Measurements from ENCODE around the gene PDCD11. TPM values are rescaled to one million over a fixed set of nuclear protein-coding genes. Genes with fewer than 3 reads are reported as not detected.

PDCD11 gene
- total and polyA plus RNA-seq, 2 experiments from 2014 or later, result 14.8 to 15.5 TPM

- no peak for DNase-seq (ENCODE audit: low spot score)
Measured at GRCh38 chr10:103367379-103367781, 29.0 kb upstream of the PDCD11 start.

DNA sequence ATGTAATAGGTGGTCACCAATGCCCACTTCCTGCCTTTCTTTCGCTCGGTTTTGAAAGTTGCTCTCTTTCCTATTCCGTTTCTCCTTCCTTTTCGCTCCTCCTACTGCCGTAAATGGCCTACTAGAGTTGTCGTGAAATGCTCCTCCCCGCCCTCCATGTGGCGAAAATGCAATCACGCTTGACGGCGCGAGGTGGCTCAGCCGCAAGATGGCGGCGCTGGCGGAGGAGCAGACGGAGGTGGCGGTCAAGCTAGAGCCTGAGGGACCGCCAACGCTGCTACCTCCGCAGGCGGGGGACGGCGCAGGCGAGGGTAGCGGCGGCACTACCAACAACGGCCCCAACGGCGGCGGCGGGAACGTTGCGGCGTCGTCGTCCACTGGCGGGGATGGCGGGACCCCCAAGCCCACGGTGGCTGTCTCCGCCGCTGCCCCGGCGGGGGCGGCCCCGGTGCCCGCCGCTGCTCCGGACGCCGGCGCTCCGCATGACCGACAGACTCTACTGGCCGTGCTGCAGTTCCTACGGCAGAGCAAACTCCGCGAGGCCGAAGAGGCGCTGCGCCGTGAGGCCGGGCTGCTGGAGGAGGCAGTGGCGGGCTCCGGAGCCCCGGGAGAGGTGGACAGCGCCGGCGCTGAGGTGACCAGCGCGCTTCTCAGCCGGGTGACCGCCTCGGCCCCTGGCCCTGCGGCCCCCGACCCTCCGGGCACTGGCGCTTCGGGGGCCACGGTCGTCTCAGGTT lies 28.5 kb upstream of the PDCD11 start, which contains the start of gene TAF5:
TAF5 (plus strand) TSS at position 195 of the 737 bp plus-strand sequence; CDS start at position 209, 14 bp downstream.
- no peaks in the 10 kb centered on the region for H3K9me2 ChIP-seq (replicated peaks; ENCODE audit: insufficient read depth)
- H3K4me1 ChIP-seq (ENCODE audit: insufficient read depth), result peaks cover 6% of the 10 kb centered on the region
- peaks cover 31% of the 10 kb centered on the region for H3K79me2 ChIP-seq
- TF ChIP-seq EZH2phosphoT487 (IDR thresholded peaks at IDR 0.05; ENCODE audit: low read depth, severe bottlenecking, unreplicated experiment) (no peak), EZH2 (IDR thresholded peaks at IDR 0.05; ENCODE audit: borderline replicate concordance) (no peak)
- TF ChIP-seq, protein P1, sequence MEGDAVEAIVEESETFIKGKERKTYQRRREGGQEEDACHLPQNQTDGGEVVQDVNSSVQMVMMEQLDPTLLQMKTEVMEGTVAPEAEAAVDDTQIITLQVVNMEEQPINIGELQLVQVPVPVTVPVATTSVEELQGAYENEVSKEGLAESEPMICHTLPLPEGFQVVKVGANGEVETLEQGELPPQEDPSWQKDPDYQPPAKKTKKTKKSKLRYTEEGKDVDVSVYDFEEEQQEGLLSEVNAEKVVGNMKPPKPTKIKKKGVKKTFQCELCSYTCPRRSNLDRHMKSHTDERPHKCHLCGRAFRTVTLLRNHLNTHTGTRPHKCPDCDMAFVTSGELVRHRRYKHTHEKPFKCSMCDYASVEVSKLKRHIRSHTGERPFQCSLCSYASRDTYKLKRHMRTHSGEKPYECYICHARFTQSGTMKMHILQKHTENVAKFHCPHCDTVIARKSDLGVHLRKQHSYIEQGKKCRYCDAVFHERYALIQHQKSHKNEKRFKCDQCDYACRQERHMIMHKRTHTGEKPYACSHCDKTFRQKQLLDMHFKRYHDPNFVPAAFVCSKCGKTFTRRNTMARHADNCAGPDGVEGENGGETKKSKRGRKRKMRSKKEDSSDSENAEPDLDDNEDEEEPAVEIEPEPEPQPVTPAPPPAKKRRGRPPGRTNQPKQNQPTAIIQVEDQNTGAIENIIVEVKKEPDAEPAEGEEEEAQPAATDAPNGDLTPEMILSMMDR (IDR thresholded peaks at IDR 0.05; ENCODE audit: poor library complexity), result no peak
- H3K27ac ChIP-seq, result peak within 1 kb of the TSS; percentile 76
- no peaks in the 10 kb centered on the region for H4K20me1 ChIP-seq (ENCODE audit: insufficient read depth, poor library complexity, severe bottlenecking)
- WGBS (ENCODE audit: low lambda C conversion rate, missing lambda C conversion rate), result 2% methylated on average over 76 of the region's 81 CpGs
- no peaks in the 10 kb centered on the region for H3K27me3 ChIP-seq
- peak within 1 kb of the TSS; percentile 89 for H2AFZ ChIP-seq
- peak within 1 kb of the TSS; percentile 45 for H3K4me3 ChIP-seq
- no peaks in the 10 kb centered on the region for H3K9me3 ChIP-seq (ENCODE audit: low read depth)
- H3K4me2 ChIP-seq, result peak within 1 kb of the TSS; percentile 91
- peak; percentile 95 for DNase-seq (ENCODE audit: low spot score)
- no peaks in the 10 kb centered on the region for H3K36me3 ChIP-seq (replicated peaks; ENCODE audit: insufficient read depth, low read depth)

More at GRCh38 chr10:103367379-103367781, 29.0 kb upstream of the PDCD11 start:
- H3K36me3 ChIP-seq (replicated peaks; ENCODE audit: insufficient read depth, low read depth), result no peaks in the 10 kb centered on the region
- TF ChIP-seq, protein P1 (IDR thresholded peaks at IDR 0.05; ENCODE audit: poor library complexity), result no peak
- TF ChIP-seq EZH2phosphoT487 (IDR thresholded peaks at IDR 0.05; ENCODE audit: low read depth, severe bottlenecking, unreplicated experiment) (no peak), EZH2 (IDR thresholded peaks at IDR 0.05; ENCODE audit: borderline replicate concordance) (no peak)
- no peaks in the 10 kb centered on the region for H4K20me1 ChIP-seq (ENCODE audit: insufficient read depth, poor library complexity, severe bottlenecking)
- peak overlapping the region; percentile 89 for H2AFZ ChIP-seq
- H3K4me3 ChIP-seq, result peak overlapping the region; percentile 25
- peak overlapping the region; percentile 76 for H3K4me2 ChIP-seq
- H3K9me2 ChIP-seq (replicated peaks; ENCODE audit: insufficient read depth), result no peaks in the 10 kb centered on the region
- peaks cover 31% of the 10 kb centered on the region for H3K79me2 ChIP-seq
- peak overlapping the region; percentile 76 for H3K27ac ChIP-seq
- H3K4me1 ChIP-seq (ENCODE audit: insufficient read depth), result peaks cover 6% of the 10 kb centered on the region
- 72% methylated on average over 10 of the region's 10 CpGs for WGBS (ENCODE audit: low lambda C conversion rate, missing lambda C conversion rate)
- H3K9me3 ChIP-seq (ENCODE audit: low read depth), result no peaks in the 10 kb centered on the region
- no peaks in the 10 kb centered on the region for H3K27me3 ChIP-seq

DNA sequence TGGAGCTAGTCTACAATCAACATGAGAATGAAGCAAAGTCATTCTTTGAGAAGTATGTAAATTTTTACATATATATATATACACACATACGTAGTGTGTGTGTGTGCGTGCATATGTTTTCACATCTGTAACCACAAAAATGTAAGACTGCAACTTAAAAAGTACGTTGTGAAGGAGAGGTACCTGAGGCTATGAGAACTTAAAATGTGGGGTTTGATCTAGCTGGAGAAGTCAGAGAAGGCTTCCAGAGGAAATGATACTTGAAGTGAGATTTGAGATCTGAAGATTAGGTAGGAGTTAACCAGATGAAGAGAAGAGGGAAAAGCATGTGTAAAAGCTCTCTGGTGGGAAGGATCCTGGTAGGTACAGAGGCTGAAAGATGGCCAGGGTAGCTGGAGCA lies 22.9 kb upstream of the PDCD11 start:
- Histone ChIP-seq H3K27ac (no peak overlapping the region), H3K27me3 (no peaks in the 10 kb centered on the region), H2AFZ (no peak overlapping the region), H3K79me2 (peaks cover 31% of the 10 kb centered on the region), H3K4me3 (no peak overlapping the region), H3K4me1 (ENCODE audit: insufficient read depth) (peaks cover 6% of the 10 kb centered on the region), H3K9me2 (replicated peaks; ENCODE audit: insufficient read depth) (no peaks in the 10 kb centered on the region), H3K4me2 (no peak overlapping the region), H4K20me1 (ENCODE audit: insufficient read depth, poor library complexity, severe bottlenecking) (no peaks in the 10 kb centered on the region), H3K9me3 (ENCODE audit: low read depth) (no peaks in the 10 kb centered on the region), H3K36me3 (replicated peaks; ENCODE audit: insufficient read depth, low read depth) (no peaks in the 10 kb centered on the region)
- TF ChIP-seq EZH2phosphoT487 (IDR thresholded peaks at IDR 0.05; ENCODE audit: low read depth, severe bottlenecking, unreplicated experiment) (no peak), EZH2 (IDR thresholded peaks at IDR 0.05; ENCODE audit: borderline replicate concordance) (no peak)
- TF ChIP-seq, protein P1 (IDR thresholded peaks at IDR 0.05; ENCODE audit: poor library complexity), result no peak
- WGBS (ENCODE audit: low lambda C conversion rate, missing lambda C conversion rate), result 98% methylated on average over 3 of the region's 3 CpGs
- no peak for DNase-seq (ENCODE audit: low spot score)
